ENCODE results near the gene KCNJ11. TPM values are rescaled to one million over a fixed set of nuclear protein-coding genes. Genes with fewer than 3 reads are reported as not detected.

The KCNJ11 gene
- total and polyA plus RNA-seq, 2 of the 13 experiments (the other 11 are each of a cell fraction or from before 2014, with no cell fraction given): 0.38 to 1.6 TPM

GRCh38 chr11:17352950-17353820 lies 35.3 kb downstream of the KCNJ11 start (continued):
- no peak for TF ChIP-seq ZBTB14 (CRISPR knock-in tag; IDR thresholded peaks at IDR 0.05)
- TF ChIP-seq ZNF530 (CRISPR knock-in tag; IDR thresholded peaks at IDR 0.05; ENCODE audit: low read depth): no peak
- peak; percentile 78; the same call in 1 of the 2 replicates for TF ChIP-seq ZNF235 (CRISPR knock-in tag; IDR thresholded peaks at IDR 0.05; ENCODE audit: borderline replicate concordance)
- 0 out of 2 replicates have a peak, but pooled peaks have one; percentile 75 for TF ChIP-seq ZIK1 (CRISPR knock-in tag; IDR thresholded peaks at IDR 0.05; ENCODE audit: borderline replicate concordance, low read depth)
- peak; percentile 79; the same call in 1 of the 2 replicates for TF ChIP-seq ZNF563 (CRISPR knock-in tag; IDR thresholded peaks at IDR 0.05)
- TF ChIP-seq ZNF83 (CRISPR knock-in tag; IDR thresholded peaks at IDR 0.05; ENCODE audit: borderline replicate concordance): peak; percentile 94; the same call in 1 of the 2 replicates
- no peak for TF ChIP-seq MZF1 (CRISPR knock-in tag; IDR thresholded peaks at IDR 0.05; ENCODE audit: borderline replicate concordance)
- TF ChIP-seq HDAC1 (CRISPR knock-in tag; IDR thresholded peaks at IDR 0.05): peak; percentile 78
- peak; percentile 88 for TF ChIP-seq ARID4A (CRISPR knock-in tag; IDR thresholded peaks at IDR 0.05; ENCODE audit: borderline replicate concordance)
- TF ChIP-seq ZNF281 (CRISPR knock-in tag; IDR thresholded peaks at IDR 0.05; ENCODE audit: borderline replicate concordance): no peak
- TF ChIP-seq ZNF292 (CRISPR knock-in tag; IDR thresholded peaks at IDR 0.05; ENCODE audit: borderline replicate concordance, low read depth): peak; percentile 91
- TF ChIP-seq JARID2 (CRISPR knock-in tag; IDR thresholded peaks at IDR 0.05; ENCODE audit: insufficient replicate concordance): no peak
- TF ChIP-seq HES4 (CRISPR knock-in tag; IDR thresholded peaks at IDR 0.05; ENCODE audit: borderline replicate concordance): no peak; the same call in 1 of the 2 replicates
- TF ChIP-seq ZNF761 (CRISPR knock-in tag; conservative IDR thresholded peaks at IDR 0.05): peak; percentile 70; the same call in 1 of the 2 replicates
- TF ChIP-seq SMAD3 (CRISPR knock-in tag; IDR thresholded peaks at IDR 0.05): no peak; the same call in 1 of the 2 replicates
- peak; percentile 48; the same call in 1 of the 2 replicates for TF ChIP-seq ZHX1 (CRISPR knock-in tag; IDR thresholded peaks at IDR 0.05; ENCODE audit: low read depth)
